IMR-90 (cell line): Measurements from ENCODE around the gene ZNF302. TPM values are rescaled to one million over a fixed set of nuclear protein-coding genes. Genes with fewer than 3 reads are reported as not detected.

Experiments
- ATAC-seq: fragments of 200-7000 bp; cut with Tn5 transposase; 2 replicates; pipeline ENCODE4 v1.9.1; 2020; ENCODE audit warnings: low read depth, mild to moderate bottlenecking, moderate library complexity
- BruUV-seq: library from RNA; stranded (reverse); fragments of 400-500 nt; replicated peaks from 2 replicates; lab custom pipeline; 2021; lab: Mats Ljungman, UMichigan
- CTCF ChIA-PET: fragments of 300-600 bp; formaldehyde crosslinking; extraction: SDS; loops from one replicate; lab custom pipeline; 2021; ENCODE audit warnings: antibody characterized with exemption; lab: Yijun Ruan, JAX
- POLR2A ChIA-PET: fragments of 300-600 bp; sonication (Branson Sonifier 250); formaldehyde crosslinking; loops from one replicate; lab custom pipeline; 2022; ENCODE audit warnings: antibody characterized with exemption; ENCODE audit not compliant: unreplicated experiment; lab: Charles Lee
- DNase-seq: peaks from one replicate; pipeline ENCODE4 v3.0.0; 2013
- H2AFZ ChIP-seq: replicated peaks from 2 replicates; pipeline ENCODE3; 2013; ENCODE audit warnings: low read length, mild to moderate bottlenecking; ENCODE audit not compliant: poor library complexity
- H2AK5ac ChIP-seq: 2 replicates; pipeline ENCODE4 v1.6.1; 2013; ENCODE audit warnings: low read depth, low read length, inconsistent platforms
- H2AK9ac ChIP-seq: replicated peaks from 2 replicates; pipeline ENCODE3; 2013; ENCODE audit warnings: mild to moderate bottlenecking, low read depth, low read length, moderate library complexity; ENCODE audit not compliant: poor library complexity
- H2BK120ac ChIP-seq: 2 replicates; pipeline ENCODE4 v1.6.1; 2013; ENCODE audit warnings: low read depth, low read length, inconsistent platforms
- H2BK15ac ChIP-seq: 3 replicates; pipeline ENCODE4 v1.6.1; 2013; ENCODE audit warnings: low read depth, low read length, inconsistent platforms
- H2BK20ac ChIP-seq: 2 replicates; pipeline ENCODE4 v1.6.1; 2013; ENCODE audit warnings: low read depth, mild to moderate bottlenecking, inconsistent platforms, low read length, moderate library complexity
- H2BK5ac ChIP-seq: 2 replicates; pipeline ENCODE4 v1.6.1; 2013; ENCODE audit warnings: mild to moderate bottlenecking, low read depth, low read length, inconsistent platforms; ENCODE audit not compliant: poor library complexity, severe bottlenecking
- H3K14ac ChIP-seq: replicated peaks from 2 replicates; pipeline ENCODE4 v1.6.1; 2013; ENCODE audit warnings: low read depth, low read length, inconsistent platforms
- H3K18ac ChIP-seq: 2 replicates; pipeline ENCODE4 v1.6.1; 2013; ENCODE audit warnings: low read depth, low read length, control low read depth
- H3K23ac ChIP-seq: 2 replicates; pipeline ENCODE4 v1.6.1; 2013; ENCODE audit warnings: low read depth, low read length, inconsistent platforms
- H3K27ac ChIP-seq: 2 replicates; pipeline ENCODE4 v1.5.1; 2013; ENCODE audit warnings: mild to moderate bottlenecking, control low read depth, low read length; ENCODE audit not compliant: insufficient read depth
- H3K27me3 ChIP-seq: 2 replicates; pipeline ENCODE4 v1.6.1; 2013; ENCODE audit warnings: low read length; ENCODE audit not compliant: control insufficient read depth, insufficient read depth
- H3K36me3 ChIP-seq: 2 replicates; pipeline ENCODE4 v1.6.1; 2013; ENCODE audit warnings: low read length, mixed read lengths; ENCODE audit not compliant: control insufficient read depth, insufficient read depth
- H3K4ac ChIP-seq: 2 replicates; pipeline ENCODE4 v1.6.1; 2013; ENCODE audit warnings: low read depth, low read length, inconsistent platforms
- H3K4me1 ChIP-seq: 2 replicates; pipeline ENCODE4 v1.6.1; 2013; ENCODE audit warnings: low read length, mixed read lengths; ENCODE audit not compliant: control insufficient read depth, insufficient read depth
- H3K4me2 ChIP-seq: 2 replicates; pipeline ENCODE4 v1.6.1; 2013; ENCODE audit warnings: low read depth, mild to moderate bottlenecking, control low read depth, low read length, moderate library complexity
- H3K4me3 ChIP-seq: 2 replicates; pipeline ENCODE4 v1.5.1; 2013; ENCODE audit warnings: low read depth, mild to moderate bottlenecking, control low read depth, low read length, moderate library complexity; ENCODE audit not compliant: insufficient read depth
- H3K56ac ChIP-seq: 2 replicates; pipeline ENCODE4 v1.6.1; 2013; ENCODE audit warnings: low read length, inconsistent platforms; ENCODE audit not compliant: insufficient read depth; ENCODE audit errors: extremely low read depth
- H3K79me1 ChIP-seq, 2 experiments: 2 replicates each; pipeline ENCODE4 v1.6.1; 2013; ENCODE audit warnings: low read length in 2 of 2, inconsistent platforms in 1 of 2, low read depth in 1 of 2
- H3K9ac ChIP-seq: 2 replicates; pipeline ENCODE4 v1.6.1; 2013; ENCODE audit warnings: low read depth, low read length, control low read depth
- H3K9me1 ChIP-seq: 2 replicates; pipeline ENCODE4 v1.6.1; 2013; ENCODE audit warnings: low read length, inconsistent platforms; ENCODE audit not compliant: insufficient read depth
- H3K9me3 ChIP-seq: 2 replicates; pipeline ENCODE4 v1.6.1; 2013; ENCODE audit warnings: low read length; ENCODE audit not compliant: control insufficient read depth, insufficient read depth
- H4K20me1 ChIP-seq: 2 replicates; pipeline ENCODE4 v1.6.1; 2013; ENCODE audit warnings: low read length, inconsistent platforms; ENCODE audit not compliant: insufficient read depth
- H4K5ac ChIP-seq: 2 replicates; pipeline ENCODE4 v1.6.1; 2013; ENCODE audit warnings: mild to moderate bottlenecking, low read depth, low read length, control low read depth
- H4K8ac ChIP-seq, 2 experiments: 2 replicates each; pipeline ENCODE4 v1.6.1; 2013; ENCODE audit warnings: low read depth in 2 of 2, low read length in 2 of 2, control low read depth in 1 of 2, inconsistent platforms in 1 of 2
- H4K91ac ChIP-seq: 2 replicates; pipeline ENCODE4 v1.6.1; 2013; ENCODE audit warnings: low read depth, low read length, inconsistent platforms; ENCODE audit not compliant: insufficient read depth
- FOS ChIP-seq: fragments of 150-350 bp; IDR thresholded peaks from 2 replicates; pipeline ENCODE4 v1.6.1; 2016; ENCODE audit warnings: low read depth, low read length
- MAFK ChIP-seq: IDR thresholded peaks from 2 replicates; pipeline ENCODE4 v1.6.1; 2012; ENCODE audit warnings: low read depth, low read length, improper control_type of control experiment
- MAZ ChIP-seq: IDR thresholded peaks from 2 replicates; pipeline ENCODE4 v1.6.1; 2012; ENCODE audit warnings: low read depth, mild to moderate bottlenecking, low read length, improper control_type of control experiment, moderate library complexity, borderline replicate concordance
- POLR2A ChIP-seq: IDR thresholded peaks from 2 replicates; pipeline ENCODE4 v1.6.1; 2012; ENCODE audit warnings: mild to moderate bottlenecking, low read depth, low read length
- RCOR1 ChIP-seq: IDR thresholded peaks from 2 replicates; pipeline ENCODE4 v1.6.1; 2012; ENCODE audit warnings: mild to moderate bottlenecking, low read length, improper control_type of control experiment; ENCODE audit not compliant: insufficient replicate concordance
- WGBS, 2 experiments: methylation state at CpG; one replicate each; pipeline versions ENCODE4 v1.1.5 to v1.1.7; 2013; ENCODE audit warnings: missing lambda C conversion rate in 2 of 2; ENCODE audit not compliant: insufficient read length in 1 of 2; ENCODE audit errors: extremely low coverage in 2 of 2; 5-methylcytosine and 5-hydroxymethylcytosine counted together
- dilution Hi-C: fragments of 300-500 bp; cut with HindIII; formaldehyde crosslinking; loops from one replicate; pipeline ENCODE4 v1.14.3; 2018; ENCODE audit warnings: low sequenced_read_pairs; ENCODE audit not compliant: unreplicated experiment
- in situ Hi-C: fragments of 300-500 bp; cut with MboI; formaldehyde crosslinking; loops from 3 replicates; pipeline ENCODE4 v1.14.3; 2019; ENCODE audit warnings: low sequenced_read_pairs, inconsistent platforms, mixed read lengths
- intact Hi-C: fragments of 100-400 bp; cut with micrococcal nuclease; formaldehyde crosslinking; loops from 2 replicates; pipeline ENCODE4 v1.10.0; 2022
- polyA plus RNA-seq, 3 experiments: library from polyadenylated mRNA; depleted of rRNA; stranded (reverse); fragments of >200 nt; gene quantifications; 2 replicates each; pipeline ENCODE4 v1.2.3, GENCODE V29; 2012; ENCODE audit warnings: low replicate concordance in 1 of 3
- total RNA-seq: library from RNA; depleted of rRNA; stranded (reverse); fragments of >200 nt; gene quantifications from 2 replicates; pipeline ENCODE4 v1.2.3, GENCODE V29; 2012

Gene ZNF302
- total and polyA plus RNA-seq, 2 of the 4 experiments (the other 2 are of a cell fraction) = 9.1 to 9.5 TPM

DNA sequence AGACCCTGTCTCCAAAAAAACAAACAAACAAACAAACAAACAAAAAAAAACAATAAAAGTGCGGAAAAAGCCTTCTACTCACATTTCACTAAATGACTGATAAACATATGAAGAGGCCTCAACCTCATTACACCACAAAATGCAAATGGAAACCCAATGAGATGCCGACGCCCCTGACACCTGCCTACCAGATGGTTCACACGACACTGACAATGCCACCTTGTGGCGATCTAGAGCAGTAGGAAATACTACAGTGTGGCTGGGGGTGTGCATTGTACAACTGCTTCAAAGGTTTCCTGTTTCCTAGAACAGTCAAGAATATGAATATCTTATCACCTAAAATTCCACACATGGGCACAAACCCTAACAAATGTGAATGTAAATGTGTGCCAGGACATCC is 14.6 kb upstream of the ZNF302 start:
- DNase-seq = no peak
- Histone ChIP-seq H3K9me1 (no peaks in the 10 kb centered on the region), H2AK9ac (no peak overlapping the region), H3K56ac (no peak overlapping the region), H3K23ac (no peak overlapping the region), H2BK15ac (no peak overlapping the region), H4K5ac (no peak overlapping the region), H3K9me3 (no peaks in the 10 kb centered on the region), H2BK20ac (no peak overlapping the region), H3K14ac (no peak overlapping the region), H3K4me2 (no peak overlapping the region), H3K4me3 (no peak overlapping the region), H3K79me1 (no peaks in the 10 kb centered on the region), H3K18ac (no peak overlapping the region), H2BK5ac (no peak overlapping the region), H2AFZ (no peak overlapping the region), H3K27me3 (no peaks in the 10 kb centered on the region), H4K8ac (no peak overlapping the region), H2AK5ac (no peak overlapping the region), H2BK120ac (no peak overlapping the region), H3K27ac (no peak overlapping the region), H4K91ac (no peak overlapping the region), H3K36me3 (no peaks in the 10 kb centered on the region), H4K20me1 (no peaks in the 10 kb centered on the region), H3K9ac (no peak overlapping the region), H3K4me1 (peaks cover 5% of the 10 kb centered on the region), H3K4ac (no peak overlapping the region)
- in situ Hi-C loops (no loop called here), intact Hi-C loops (no loop called here), dilution Hi-C loops (no loop called here)
- no peak for ATAC-seq
- BruUV-seq = no TSS peak
- WGBS, 2 experiments = no CpG with 5 or more reads among the region's 5 CpGs
- CTCF ChIA-PET = interaction anchor here (0.6 kb wide), 1 partner anchor 1388 kb away, joined by 3 read pairs; no protein-coding TSS in a partner anchor
- POLR2A ChIA-PET = no interaction called here
- TF ChIP-seq MAZ (no peak), FOS (no peak), RCOR1 (no peak), POLR2A (no peak), MAFK (no peak)
